Mammary epithelial cell (primary cell): ENCODE data around the gene TEX11.
"Not testable (repeated sequence)": the region's sequence is repeated elsewhere in the genome, so short reads cannot be mapped to it uniquely, and the experiment has no call there.

Experiments used
- EZH2 ChIP-seq: IDR thresholded peaks from 2 replicates; pipeline ENCODE4 v1.6.1; 2012; ENCODE audit warnings: low read length, inconsistent platforms, borderline replicate concordance
- TF ChIP-seq, protein P1 (sequence below), 2 donors: IDR thresholded peaks in 1 of 2; conservative IDR thresholded peaks in 1 of 2; 2 replicates each; pipeline ENCODE4 v1.5.1; 2011 to 2012; ENCODE audit warnings: inconsistent platforms in 2 of 2, low read length in 2 of 2, mild to moderate bottlenecking in 2 of 2, control low read depth in 1 of 2, low read depth in 1 of 2; ENCODE audit not compliant: insufficient read depth in 1 of 2; ENCODE audit errors: extremely low read depth in 1 of 2

DNA sequence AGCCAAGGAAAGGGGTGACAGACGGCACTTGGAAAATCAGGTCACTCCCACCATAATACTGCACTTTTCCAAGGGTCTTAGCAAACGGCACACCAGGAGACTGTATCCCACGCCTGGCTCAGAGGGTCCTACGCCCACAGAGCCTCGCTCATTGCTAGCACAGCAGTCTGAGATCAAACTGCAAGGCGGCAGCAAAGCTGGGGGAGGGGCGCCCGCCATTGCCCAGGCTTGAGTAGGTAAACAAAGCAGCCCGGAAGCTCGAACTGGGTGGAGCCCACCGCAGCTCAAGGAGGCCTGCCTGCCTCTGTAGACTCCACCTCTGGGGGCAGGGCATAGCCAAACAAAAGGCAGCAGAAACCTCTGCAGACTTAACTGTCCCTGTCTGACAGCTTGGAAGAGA, 247.4 kb downstream of the TEX11 start:
- TF ChIP-seq, protein P1, sequence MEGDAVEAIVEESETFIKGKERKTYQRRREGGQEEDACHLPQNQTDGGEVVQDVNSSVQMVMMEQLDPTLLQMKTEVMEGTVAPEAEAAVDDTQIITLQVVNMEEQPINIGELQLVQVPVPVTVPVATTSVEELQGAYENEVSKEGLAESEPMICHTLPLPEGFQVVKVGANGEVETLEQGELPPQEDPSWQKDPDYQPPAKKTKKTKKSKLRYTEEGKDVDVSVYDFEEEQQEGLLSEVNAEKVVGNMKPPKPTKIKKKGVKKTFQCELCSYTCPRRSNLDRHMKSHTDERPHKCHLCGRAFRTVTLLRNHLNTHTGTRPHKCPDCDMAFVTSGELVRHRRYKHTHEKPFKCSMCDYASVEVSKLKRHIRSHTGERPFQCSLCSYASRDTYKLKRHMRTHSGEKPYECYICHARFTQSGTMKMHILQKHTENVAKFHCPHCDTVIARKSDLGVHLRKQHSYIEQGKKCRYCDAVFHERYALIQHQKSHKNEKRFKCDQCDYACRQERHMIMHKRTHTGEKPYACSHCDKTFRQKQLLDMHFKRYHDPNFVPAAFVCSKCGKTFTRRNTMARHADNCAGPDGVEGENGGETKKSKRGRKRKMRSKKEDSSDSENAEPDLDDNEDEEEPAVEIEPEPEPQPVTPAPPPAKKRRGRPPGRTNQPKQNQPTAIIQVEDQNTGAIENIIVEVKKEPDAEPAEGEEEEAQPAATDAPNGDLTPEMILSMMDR (conservative IDR thresholded peaks at IDR 0.05 in 1 of 2, IDR thresholded peaks at IDR 0.05 in 1 of 2; ENCODE audit: extremely low read depth in 1 of 2, insufficient read depth in 1 of 2, low read depth in 1 of 2, low read length in 2 of 2) = not testable (repeated sequence)
- not testable (repeated sequence) for TF ChIP-seq EZH2
